ENCODE data around the gene FHIT.

DNA sequence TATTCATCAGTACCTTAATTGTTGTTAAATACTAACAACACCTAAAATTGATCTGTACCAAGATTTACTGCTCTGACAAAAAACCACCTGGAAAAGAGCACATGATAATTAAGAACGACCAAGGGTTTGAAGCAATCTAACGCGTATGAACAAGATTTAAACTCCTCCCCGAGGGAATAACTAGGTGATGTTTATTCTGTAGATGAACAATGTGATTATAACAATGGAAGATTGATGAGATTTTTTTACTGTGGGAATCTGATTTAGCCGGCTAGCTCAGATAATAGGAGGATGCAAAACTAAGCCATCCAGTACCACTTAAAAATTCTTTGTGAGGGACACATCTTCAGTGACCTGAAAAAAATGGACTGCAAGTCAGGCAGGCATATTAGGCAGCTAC, 222.1 kb downstream of the FHIT start:
- TF ChIP-seq, protein P1, sequence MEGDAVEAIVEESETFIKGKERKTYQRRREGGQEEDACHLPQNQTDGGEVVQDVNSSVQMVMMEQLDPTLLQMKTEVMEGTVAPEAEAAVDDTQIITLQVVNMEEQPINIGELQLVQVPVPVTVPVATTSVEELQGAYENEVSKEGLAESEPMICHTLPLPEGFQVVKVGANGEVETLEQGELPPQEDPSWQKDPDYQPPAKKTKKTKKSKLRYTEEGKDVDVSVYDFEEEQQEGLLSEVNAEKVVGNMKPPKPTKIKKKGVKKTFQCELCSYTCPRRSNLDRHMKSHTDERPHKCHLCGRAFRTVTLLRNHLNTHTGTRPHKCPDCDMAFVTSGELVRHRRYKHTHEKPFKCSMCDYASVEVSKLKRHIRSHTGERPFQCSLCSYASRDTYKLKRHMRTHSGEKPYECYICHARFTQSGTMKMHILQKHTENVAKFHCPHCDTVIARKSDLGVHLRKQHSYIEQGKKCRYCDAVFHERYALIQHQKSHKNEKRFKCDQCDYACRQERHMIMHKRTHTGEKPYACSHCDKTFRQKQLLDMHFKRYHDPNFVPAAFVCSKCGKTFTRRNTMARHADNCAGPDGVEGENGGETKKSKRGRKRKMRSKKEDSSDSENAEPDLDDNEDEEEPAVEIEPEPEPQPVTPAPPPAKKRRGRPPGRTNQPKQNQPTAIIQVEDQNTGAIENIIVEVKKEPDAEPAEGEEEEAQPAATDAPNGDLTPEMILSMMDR (IDR thresholded peaks at IDR 0.05): no peak
- TF ChIP-seq POLR2A (IDR thresholded peaks at IDR 0.05) (no peak), POLR2AphosphoS5 (IDR thresholded peaks at IDR 0.05) (no peak), EP300 (IDR thresholded peaks at IDR 0.05) (no peak)
